GM21515 (cell line): Measurements from ENCODE around the gene APP.
"Not testable (repeated sequence)": the region's sequence is repeated elsewhere in the genome, so short reads cannot be mapped to it uniquely, and the experiment has no call there.

Source experiments
- ATAC-seq: cut with Tn5 transposase; IDR thresholded peaks from one replicate; pipeline ENCODE4 v1.9.1; 2021; ENCODE audit not compliant: unreplicated experiment

Gene APP

GRCh38 chr21:26165331-26165730 is 5.2 kb downstream of the APP start:
- no peak for ATAC-seq

DNA sequence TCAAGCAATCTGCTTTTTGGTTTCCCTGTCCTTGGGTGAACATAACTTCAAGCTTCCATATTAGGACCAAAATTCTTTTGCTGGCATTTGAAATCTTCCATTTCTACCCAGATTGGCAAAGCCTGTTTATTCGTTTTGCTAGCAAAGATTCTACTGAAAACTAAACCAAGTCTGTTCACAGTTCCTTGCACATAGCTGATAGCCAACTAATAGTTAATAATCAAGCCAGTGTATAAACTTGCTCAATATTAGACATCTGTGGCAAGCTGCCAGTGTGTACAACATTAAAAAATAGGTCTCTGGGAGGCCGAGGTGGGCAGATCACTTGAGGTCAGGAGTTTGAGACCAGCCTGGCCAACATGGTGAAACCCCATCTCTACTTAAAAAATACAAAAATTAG is 6.3 kb downstream of the APP start:
- no peak for ATAC-seq

GRCh38 chr21:26162081-26162480 is 8.5 kb downstream of the APP start:
- ATAC-seq = no peak

DNA sequence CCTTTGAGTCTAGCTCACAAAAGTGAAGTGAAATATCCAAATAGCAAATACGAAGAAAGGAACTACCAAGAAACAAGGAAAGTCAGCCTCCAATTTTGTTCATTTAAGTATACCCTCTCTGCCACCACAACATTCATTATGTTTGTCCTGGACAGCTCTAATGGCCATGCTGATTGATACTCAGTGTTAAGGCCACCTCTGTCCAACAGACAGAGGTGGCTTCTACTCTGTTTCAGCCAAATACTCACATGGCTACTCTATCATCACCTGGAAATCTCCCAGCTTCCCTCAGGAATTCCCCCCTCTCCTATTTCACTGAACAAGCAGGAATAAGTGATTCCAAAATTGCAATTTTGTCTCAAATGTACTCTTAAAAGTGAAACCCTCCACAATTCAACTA is 10.7 kb downstream of the APP start:
- ATAC-seq = no peak

- ATAC-seq = no peak
Observed at GRCh38 chr21:26157801-26158200, 12.8 kb downstream of the APP start.

DNA sequence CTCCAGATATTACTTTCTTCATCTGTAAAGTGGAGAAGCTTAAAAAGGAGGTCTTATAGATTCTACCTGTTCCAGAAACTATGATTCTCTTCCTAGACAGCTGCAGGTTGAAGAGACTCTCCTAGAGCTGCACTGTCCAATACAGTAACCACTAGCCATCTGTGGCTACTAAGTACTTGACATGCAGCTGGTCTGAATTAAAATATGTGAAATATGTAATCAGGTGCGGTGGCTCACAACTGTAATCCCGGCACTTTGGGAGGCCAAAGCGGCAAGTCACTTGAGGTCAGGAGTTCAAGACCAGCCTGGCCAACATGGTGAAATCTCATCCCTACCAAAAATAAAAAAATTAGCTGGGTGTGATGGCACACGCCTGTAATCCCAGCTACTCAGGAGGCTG is 15.8 kb downstream of the APP start:
- no peak for ATAC-seq

DNA sequence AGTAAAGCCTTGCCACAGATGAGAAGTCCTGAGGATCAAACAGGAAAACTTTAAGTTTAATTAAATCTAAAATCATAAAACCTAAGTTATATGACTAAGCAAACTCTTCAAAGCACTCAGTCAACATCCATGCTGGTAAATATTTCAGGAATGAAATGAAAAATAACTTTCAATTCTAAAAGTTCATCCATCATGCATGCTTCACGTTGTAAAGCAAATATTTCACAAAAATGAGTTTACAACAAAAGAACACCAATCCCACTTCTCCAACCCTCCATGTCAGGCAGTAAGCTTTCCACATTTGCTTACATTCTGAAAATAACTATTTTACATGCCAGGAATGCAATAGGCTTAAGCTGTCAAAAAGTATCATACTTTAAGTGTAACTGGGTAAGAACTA is 16.8 kb downstream of the APP start:
- ATAC-seq = no peak

DNA sequence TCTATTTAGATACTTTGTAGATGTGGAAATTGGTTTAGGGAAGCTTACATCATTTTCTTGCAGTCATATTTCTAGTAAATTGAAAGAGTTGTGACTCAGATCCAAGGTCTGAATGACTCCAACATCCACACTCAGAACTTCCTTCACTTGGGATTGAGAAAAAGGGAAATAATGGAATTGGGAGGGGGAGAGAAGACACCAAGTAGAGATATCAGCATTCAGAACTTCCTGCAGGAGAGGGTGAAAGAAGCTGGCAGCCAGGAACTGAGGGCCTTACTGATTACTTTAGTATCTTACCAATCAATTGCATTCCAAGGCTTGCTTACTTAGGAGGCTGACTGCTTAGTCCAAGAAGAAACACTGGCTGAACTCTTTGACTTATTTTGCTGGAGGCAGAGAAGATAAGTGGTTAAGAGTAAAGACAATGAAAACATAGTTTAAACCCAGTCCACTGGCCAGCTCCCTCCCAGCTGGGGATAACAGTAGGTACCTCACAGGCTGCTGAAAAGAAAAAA is 21.7 kb downstream of the APP start:
- ATAC-seq = no peak

DNA sequence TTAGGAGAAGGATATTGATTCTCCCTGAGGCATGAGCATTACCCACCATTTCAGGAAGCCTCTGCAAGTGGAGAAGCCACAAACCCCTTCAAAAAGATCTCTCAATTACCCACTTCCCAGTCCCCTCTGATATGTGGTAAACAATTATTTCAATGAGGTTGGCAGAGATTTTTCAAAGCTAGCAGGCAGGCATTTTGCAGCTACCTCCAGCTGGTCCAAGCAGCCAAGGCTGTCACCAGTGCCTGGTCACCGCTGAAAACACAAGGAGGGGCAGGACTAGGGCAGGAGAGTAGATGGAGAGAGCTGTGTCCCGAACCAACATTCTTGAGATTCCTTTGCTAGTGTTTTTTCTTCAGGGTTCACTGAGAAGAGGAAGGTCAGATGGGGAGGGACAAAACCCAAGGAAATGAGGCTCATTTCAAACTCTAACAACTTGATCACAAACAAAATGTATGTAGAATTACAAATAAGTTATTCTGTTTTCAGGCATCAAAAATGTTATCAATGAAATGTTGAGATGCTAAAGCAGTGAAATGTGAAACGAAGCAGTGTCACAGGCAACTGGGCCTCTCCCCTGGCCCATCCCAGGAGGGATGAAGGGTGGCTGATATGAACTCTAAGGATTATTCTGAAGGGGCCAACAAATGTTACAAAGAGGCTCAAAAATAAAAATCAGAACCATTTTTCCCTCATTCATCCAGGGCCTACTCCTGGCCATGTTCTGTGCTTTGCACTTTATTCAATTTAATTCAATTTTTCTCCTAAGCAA is 22.3 kb downstream of the APP start:
- no peak for ATAC-seq

DNA sequence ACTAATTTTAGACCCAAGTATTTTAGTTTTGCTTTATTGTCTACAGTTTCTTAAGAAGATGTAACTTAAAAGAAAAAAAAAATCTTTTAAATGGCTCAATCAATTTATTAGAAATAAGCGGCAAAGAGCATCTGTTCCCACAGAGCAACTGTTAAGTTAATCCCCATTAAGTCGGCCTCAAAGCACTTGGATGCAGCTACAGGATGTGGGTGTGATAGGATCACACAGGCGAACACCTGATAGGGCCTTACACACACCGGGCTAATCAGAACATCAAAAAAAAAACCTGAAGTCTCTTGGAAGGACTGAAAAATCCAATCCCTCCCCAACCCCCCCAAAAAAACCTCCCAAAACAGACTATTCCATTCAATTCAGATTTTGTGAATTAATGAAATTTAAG is 23.0 kb downstream of the APP start:
- ATAC-seq = no peak

GRCh38 chr21:26146681-26147080 is 23.9 kb downstream of the APP start:
- ATAC-seq = no peak

GRCh38 chr21:26144031-26144430 is 26.5 kb downstream of the APP start:
- ATAC-seq = no peak

- no peak for ATAC-seq
Observed at GRCh38 chr21:26142363-26142762, 28.2 kb downstream of the APP start.

DNA sequence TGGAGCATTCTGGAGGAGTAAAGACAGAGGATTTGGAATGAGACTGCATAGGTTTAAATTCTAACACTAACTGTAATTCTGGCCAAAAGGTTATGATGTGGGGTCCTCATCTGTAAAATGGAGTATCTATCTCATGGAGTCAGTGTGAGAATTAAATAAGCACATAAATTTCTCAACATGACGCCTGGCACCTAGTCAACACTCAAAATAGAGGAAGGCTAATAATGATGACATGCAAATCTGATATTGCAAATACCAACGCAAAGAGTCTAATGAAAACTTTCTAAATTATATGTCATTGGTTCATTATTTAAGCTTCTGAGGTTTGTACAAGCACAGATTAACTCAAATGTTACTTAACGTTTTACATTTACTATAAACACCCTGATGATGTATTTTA is 29.6 kb downstream of the APP start:
- ATAC-seq = no peak

- no peak for ATAC-seq
Observed at GRCh38 chr21:26140164-26140579, 30.4 kb downstream of the APP start.

DNA sequence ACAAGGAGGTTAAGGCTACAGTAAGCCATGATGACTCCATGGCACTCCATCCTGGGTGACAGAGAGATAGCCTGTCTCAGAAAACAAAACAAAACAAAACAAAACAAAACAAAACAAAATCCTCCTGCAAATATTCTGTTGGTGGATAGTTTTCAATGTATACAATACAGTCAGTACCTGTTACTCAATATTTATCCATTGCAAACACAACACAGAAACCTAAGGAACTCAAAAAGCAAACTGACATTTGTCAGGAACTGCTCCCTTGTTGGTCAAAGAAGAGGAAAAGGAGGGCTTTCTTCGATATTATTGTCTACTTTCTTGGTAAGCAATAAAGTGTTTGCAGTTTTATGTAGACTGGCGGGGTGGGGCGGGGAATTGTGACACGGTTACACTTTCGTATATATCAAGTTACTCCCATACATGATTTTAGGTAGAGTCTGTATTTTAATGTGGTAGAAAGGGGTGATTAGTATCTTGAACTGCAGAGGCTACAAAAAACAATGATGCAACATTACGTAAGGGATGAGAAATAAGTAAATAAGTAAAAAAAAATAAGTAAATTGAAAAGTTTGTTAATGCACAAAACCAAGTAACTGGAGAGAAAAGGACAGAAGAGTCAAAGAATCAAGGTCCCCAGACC is 31.8 kb downstream of the APP start:
- ATAC-seq = no peak

- ATAC-seq = no peak
Observed at GRCh38 chr21:26137379-26138060, 33.0 kb downstream of the APP start.

GRCh38 chr21:26136671-26137070 is 33.9 kb downstream of the APP start:
- peak; percentile 98 for ATAC-seq

DNA sequence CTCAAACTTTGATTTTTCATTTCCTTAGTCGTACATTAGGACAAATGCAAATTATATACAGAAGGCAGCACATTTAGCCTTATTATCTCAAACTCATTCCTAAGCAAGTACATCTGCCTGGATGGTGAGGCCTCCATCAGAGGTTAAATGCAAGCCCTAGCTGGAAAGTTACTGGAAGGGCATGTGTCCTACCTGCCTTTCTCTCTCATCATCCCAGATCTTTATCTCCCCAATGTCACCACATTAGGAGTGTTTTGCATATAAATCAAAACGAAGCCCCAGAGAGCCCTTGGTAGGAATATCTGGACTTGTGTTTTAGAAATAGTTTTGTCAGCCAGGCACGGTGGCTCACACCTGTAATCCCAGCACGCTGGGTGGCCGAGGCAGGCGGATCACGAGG is 35.0 kb downstream of the APP start:
- ATAC-seq = no peak

DNA sequence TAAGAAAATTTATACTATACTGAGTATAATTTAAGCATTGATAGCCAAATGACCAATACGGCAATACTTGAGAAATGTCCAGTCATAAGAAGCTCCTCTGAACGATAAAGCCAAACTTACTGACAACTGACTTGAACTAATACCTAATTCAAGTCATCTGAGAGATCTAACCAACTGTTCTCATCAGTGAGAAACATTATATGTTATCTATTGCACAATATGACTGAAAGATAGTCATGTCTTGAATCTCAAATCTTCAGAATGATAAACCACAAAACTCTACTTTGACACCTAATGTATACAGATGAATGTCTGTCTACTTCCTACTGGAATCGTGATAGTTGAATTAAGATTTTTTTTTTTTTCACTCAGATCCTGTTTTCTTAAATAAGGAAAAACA is 39.0 kb downstream of the APP start:
- no peak for ATAC-seq

DNA sequence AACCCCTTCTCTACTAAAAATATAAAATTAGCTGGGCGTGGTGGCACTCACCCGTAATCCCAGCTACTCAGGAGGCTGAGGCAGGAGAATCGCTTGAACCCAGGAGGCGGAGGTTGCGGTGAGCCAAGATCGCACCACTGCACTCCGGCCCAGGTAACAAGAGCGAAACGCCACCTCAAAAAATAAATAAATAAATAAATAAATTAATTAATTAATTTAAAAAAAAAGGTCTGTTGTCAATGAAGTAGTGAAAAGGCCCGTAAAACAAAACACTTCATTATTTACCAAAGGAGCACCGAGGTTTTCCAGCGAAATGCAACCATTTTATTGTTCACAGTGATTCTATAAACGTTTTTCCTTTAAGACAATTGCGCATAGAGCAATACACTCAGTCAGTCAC is 39.5 kb downstream of the APP start:
- not testable (repeated sequence) for ATAC-seq

GRCh38 chr21:26130249-26130881 is 40.2 kb downstream of the APP start:
- no peak for ATAC-seq
